Suprapubic skin (tissue), 3 donors: Measurements from ENCODE around the gene STK25.

Experiments used
- EP300 ChIP-seq: sonication (generic); formaldehyde crosslinking; IDR thresholded peaks from one replicate; pipeline ENCODE4 v1.6.1; 2017; ENCODE audit warnings: antibody characterized with exemption
- POLR2A ChIP-seq, 2 donors: fragments of 450-650 bp; IDR thresholded peaks; one replicate each; pipeline ENCODE4 v1.6.1; 2017; ENCODE audit warnings: antibody characterized with exemption in 2 of 2, mild to moderate bottlenecking in 2 of 2, moderate library complexity in 2 of 2
- TF ChIP-seq, protein P1 (sequence below), 2 donors: fragments of 200-600 bp in 1 of 2; fragments of 450-650 bp in 1 of 2; sonication (generic) in 1 of 2; IDR thresholded peaks; one replicate each; pipeline ENCODE4 v1.5.1; 2016 to 2019; ENCODE audit warnings: antibody characterized with exemption in 2 of 2, mild to moderate bottlenecking in 1 of 2, moderate library complexity in 1 of 2

GRCh38 chr2:241483305-241483704, 25.1 kb downstream of the STK25 start:
- TF ChIP-seq, protein P1, sequence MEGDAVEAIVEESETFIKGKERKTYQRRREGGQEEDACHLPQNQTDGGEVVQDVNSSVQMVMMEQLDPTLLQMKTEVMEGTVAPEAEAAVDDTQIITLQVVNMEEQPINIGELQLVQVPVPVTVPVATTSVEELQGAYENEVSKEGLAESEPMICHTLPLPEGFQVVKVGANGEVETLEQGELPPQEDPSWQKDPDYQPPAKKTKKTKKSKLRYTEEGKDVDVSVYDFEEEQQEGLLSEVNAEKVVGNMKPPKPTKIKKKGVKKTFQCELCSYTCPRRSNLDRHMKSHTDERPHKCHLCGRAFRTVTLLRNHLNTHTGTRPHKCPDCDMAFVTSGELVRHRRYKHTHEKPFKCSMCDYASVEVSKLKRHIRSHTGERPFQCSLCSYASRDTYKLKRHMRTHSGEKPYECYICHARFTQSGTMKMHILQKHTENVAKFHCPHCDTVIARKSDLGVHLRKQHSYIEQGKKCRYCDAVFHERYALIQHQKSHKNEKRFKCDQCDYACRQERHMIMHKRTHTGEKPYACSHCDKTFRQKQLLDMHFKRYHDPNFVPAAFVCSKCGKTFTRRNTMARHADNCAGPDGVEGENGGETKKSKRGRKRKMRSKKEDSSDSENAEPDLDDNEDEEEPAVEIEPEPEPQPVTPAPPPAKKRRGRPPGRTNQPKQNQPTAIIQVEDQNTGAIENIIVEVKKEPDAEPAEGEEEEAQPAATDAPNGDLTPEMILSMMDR (IDR thresholded peaks at IDR 0.05): no peak
- TF ChIP-seq EP300 (no peak), POLR2A (IDR thresholded peaks at IDR 0.05) (no peak)
